ENCODE results near the gene GLYR1.
A peak's percentile ranks its signal among the peaks of the same experiment; 100 is the strongest.
"Not testable (repeated sequence)": the region's sequence is repeated elsewhere in the genome, so short reads cannot be mapped to it uniquely, and the experiment has no call there.

The GLYR1 gene

GRCh38 chr16:4787627-4788482 is 59.2 kb downstream of the GLYR1 start, which contains the start of gene SEPTIN12:
Gene SEPTIN12, minus strand, starts transcription at chr16:4788345. Its CDS starts 700 bp downstream, at chr16:4787645.
- no peak for DNase-seq (ENCODE audit: low spot score)

GRCh38 chr16:4787068-4787467 is 60.0 kb downstream of the GLYR1 start:
- no peak for DNase-seq (ENCODE audit: low spot score)

GRCh38 chr16:4785758-4786433 is 61.2 kb downstream of the GLYR1 start:
- DNase-seq (ENCODE audit: low spot score), result no peak

- DNase-seq (ENCODE audit: low spot score), result not testable (repeated sequence)
Measured at GRCh38 chr16:4784444-4784987, 62.6 kb downstream of the GLYR1 start.

GRCh38 chr16:4783951-4784336 is 63.1 kb downstream of the GLYR1 start:
- no peak for DNase-seq (ENCODE audit: low spot score)

- no peak for DNase-seq (ENCODE audit: low spot score)
Measured at GRCh38 chr16:4783251-4783950, 63.7 kb downstream of the GLYR1 start.

GRCh38 chr16:4780235-4780634 is 66.9 kb downstream of the GLYR1 start:
- DNase-seq (ENCODE audit: low spot score), result no peak

- DNase-seq (ENCODE audit: low spot score), result no peak
Measured at GRCh38 chr16:4778050-4778392, 69.1 kb downstream of the GLYR1 start.

GRCh38 chr16:4777339-4778049 is 69.6 kb downstream of the GLYR1 start:
- no peak for DNase-seq (ENCODE audit: low spot score)

- no peak for DNase-seq (ENCODE audit: low spot score)
Measured at GRCh38 chr16:4776141-4776705, 70.9 kb downstream of the GLYR1 start.

GRCh38 chr16:4775005-4775404 is 72.1 kb downstream of the GLYR1 start:
- no peak for DNase-seq (ENCODE audit: low spot score)

GRCh38 chr16:4772351-4772750 is 74.7 kb downstream of the GLYR1 start:
- no peak for DNase-seq (ENCODE audit: low spot score)

GRCh38 chr16:4771646-4772045 is 75.4 kb downstream of the GLYR1 start:
- DNase-seq (ENCODE audit: low spot score), result no peak

- DNase-seq (ENCODE audit: low spot score), result no peak
Measured at GRCh38 chr16:4769306-4769638, 77.8 kb downstream of the GLYR1 start.

GRCh38 chr16:4768549-4769305 is 78.4 kb downstream of the GLYR1 start:
- DNase-seq (ENCODE audit: low spot score), result peak; percentile 93

- DNase-seq (ENCODE audit: low spot score), result no peak
Measured at GRCh38 chr16:4767872-4768548, 79.1 kb downstream of the GLYR1 start.

- peak; percentile 98 for DNase-seq (ENCODE audit: low spot score)
Measured at GRCh38 chr16:4766875-4767628, 80.0 kb downstream of the GLYR1 start, which contains the start of gene ZNF500. Gene ZNF500, minus strand, starts transcription at chr16:4767162. Its CDS starts 1,184 bp downstream, at chr16:4765978.

GRCh38 chr16:4765511-4766474 is 81.3 kb downstream of the GLYR1 start:
- DNase-seq (ENCODE audit: low spot score), result no peak

All from activated CD4-positive, alpha-beta T cell treated with anti-CD3 and anti-CD28 coated beads, Interleukin-2, Interleukin-4, amounts not matched to agents 100 ng/mL and 50 ng/mL, durations not matched to agents 16 hours and 8 hours (primary cell).